Measurements from ENCODE around the gene SLC12A4. TPM values are rescaled to one million over a fixed set of nuclear protein-coding genes. Genes with fewer than 3 reads are reported as not detected.
A peak's percentile ranks its signal among the peaks of the same experiment; 100 is the strongest.

Gene SLC12A4
- total and polyA plus RNA-seq, 2 of the 13 experiments (the other 11 are each of a cell fraction or from before 2014, with no cell fraction given): 65.1 to 84.3 TPM

DNA sequence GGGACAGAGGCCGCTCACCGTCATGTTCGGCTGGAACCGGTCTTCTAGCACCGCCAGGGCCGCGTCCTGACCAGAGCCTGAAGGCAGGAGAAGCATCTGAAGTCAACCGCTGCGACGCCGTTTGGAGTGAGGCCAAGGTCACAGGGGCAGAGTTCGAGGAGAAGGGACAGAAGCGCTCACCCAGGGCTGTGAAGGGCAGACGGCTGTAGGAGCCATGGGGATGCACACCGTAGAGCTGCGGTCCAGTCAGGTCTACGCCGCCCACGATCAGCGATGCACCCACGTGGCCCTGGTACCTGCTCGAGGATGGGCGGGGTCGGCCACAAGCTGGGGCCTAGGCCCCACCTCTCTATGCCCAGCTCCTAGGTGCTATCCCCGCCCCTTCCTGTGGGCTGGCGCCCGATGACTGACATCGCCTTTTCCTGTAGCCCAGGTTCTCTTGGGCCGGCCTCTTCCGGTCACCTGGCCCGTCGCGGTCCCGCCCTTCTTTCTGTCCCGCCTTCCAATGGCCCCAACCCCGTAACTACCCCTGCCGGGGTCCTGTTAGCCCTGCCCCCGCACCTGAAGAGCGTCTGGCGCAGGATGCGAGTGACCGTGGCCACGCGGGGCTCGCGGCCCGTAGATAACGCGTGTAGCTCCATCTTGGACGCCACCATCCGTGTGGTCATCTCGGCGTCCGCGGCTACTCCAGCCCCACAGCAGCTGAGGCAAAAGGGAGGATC lies 32.9 kb downstream of the SLC12A4 start (continued):
- TF ChIP-seq, protein P1, sequence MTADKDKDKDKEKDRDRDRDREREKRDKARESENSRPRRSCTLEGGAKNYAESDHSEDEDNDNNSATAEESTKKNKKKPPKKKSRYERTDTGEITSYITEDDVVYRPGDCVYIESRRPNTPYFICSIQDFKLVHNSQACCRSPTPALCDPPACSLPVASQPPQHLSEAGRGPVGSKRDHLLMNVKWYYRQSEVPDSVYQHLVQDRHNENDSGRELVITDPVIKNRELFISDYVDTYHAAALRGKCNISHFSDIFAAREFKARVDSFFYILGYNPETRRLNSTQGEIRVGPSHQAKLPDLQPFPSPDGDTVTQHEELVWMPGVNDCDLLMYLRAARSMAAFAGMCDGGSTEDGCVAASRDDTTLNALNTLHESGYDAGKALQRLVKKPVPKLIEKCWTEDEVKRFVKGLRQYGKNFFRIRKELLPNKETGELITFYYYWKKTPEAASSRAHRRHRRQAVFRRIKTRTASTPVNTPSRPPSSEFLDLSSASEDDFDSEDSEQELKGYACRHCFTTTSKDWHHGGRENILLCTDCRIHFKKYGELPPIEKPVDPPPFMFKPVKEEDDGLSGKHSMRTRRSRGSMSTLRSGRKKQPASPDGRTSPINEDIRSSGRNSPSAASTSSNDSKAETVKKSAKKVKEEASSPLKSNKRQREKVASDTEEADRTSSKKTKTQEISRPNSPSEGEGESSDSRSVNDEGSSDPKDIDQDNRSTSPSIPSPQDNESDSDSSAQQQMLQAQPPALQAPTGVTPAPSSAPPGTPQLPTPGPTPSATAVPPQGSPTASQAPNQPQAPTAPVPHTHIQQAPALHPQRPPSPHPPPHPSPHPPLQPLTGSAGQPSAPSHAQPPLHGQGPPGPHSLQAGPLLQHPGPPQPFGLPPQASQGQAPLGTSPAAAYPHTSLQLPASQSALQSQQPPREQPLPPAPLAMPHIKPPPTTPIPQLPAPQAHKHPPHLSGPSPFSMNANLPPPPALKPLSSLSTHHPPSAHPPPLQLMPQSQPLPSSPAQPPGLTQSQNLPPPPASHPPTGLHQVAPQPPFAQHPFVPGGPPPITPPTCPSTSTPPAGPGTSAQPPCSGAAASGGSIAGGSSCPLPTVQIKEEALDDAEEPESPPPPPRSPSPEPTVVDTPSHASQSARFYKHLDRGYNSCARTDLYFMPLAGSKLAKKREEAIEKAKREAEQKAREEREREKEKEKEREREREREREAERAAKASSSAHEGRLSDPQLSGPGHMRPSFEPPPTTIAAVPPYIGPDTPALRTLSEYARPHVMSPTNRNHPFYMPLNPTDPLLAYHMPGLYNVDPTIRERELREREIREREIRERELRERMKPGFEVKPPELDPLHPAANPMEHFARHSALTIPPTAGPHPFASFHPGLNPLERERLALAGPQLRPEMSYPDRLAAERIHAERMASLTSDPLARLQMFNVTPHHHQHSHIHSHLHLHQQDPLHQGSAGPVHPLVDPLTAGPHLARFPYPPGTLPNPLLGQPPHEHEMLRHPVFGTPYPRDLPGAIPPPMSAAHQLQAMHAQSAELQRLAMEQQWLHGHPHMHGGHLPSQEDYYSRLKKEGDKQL (CRISPR knock-in tag; IDR thresholded peaks at IDR 0.05; ENCODE audit: low read depth): peak; percentile 16; the same call in 1 of the 2 replicates
- TF ChIP-seq, protein P2, sequence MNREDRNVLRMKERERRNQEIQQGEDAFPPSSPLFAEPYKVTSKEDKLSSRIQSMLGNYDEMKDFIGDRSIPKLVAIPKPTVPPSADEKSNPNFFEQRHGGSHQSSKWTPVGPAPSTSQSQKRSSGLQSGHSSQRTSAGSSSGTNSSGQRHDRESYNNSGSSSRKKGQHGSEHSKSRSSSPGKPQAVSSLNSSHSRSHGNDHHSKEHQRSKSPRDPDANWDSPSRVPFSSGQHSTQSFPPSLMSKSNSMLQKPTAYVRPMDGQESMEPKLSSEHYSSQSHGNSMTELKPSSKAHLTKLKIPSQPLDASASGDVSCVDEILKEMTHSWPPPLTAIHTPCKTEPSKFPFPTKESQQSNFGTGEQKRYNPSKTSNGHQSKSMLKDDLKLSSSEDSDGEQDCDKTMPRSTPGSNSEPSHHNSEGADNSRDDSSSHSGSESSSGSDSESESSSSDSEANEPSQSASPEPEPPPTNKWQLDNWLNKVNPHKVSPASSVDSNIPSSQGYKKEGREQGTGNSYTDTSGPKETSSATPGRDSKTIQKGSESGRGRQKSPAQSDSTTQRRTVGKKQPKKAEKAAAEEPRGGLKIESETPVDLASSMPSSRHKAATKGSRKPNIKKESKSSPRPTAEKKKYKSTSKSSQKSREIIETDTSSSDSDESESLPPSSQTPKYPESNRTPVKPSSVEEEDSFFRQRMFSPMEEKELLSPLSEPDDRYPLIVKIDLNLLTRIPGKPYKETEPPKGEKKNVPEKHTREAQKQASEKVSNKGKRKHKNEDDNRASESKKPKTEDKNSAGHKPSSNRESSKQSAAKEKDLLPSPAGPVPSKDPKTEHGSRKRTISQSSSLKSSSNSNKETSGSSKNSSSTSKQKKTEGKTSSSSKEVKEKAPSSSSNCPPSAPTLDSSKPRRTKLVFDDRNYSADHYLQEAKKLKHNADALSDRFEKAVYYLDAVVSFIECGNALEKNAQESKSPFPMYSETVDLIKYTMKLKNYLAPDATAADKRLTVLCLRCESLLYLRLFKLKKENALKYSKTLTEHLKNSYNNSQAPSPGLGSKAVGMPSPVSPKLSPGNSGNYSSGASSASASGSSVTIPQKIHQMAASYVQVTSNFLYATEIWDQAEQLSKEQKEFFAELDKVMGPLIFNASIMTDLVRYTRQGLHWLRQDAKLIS (CRISPR knock-in tag; IDR thresholded peaks at IDR 0.05): peak; percentile 76; the same call in 1 of the 2 replicates
- TF ChIP-seq ZSCAN29 (CRISPR knock-in tag; conservative IDR thresholded peaks at IDR 0.05) (peak; percentile 99), NR2F6 (IDR thresholded peaks at IDR 0.05) (no peak; the same call in 1 of the 2 replicates), NR2F6 (CRISPR knock-in tag; IDR thresholded peaks at IDR 0.05) (peak; percentile 3), ZNF430 (CRISPR knock-in tag; IDR thresholded peaks at IDR 0.05) (peak; percentile 88), PPARG (CRISPR knock-in tag; conservative IDR thresholded peaks at IDR 0.05) (no peak; the same call in 1 of the 2 replicates), ZNF550 (CRISPR knock-in tag; IDR thresholded peaks at IDR 0.05; ENCODE audit: borderline replicate concordance) (peak; percentile 95; the same call in 1 of the 2 replicates), FOXC1 (CRISPR knock-in tag; IDR thresholded peaks at IDR 0.05; ENCODE audit: borderline replicate concordance) (0 out of 2 replicates have a peak, but pooled peaks have one; percentile 57)
- TF ChIP-seq, protein P3, sequence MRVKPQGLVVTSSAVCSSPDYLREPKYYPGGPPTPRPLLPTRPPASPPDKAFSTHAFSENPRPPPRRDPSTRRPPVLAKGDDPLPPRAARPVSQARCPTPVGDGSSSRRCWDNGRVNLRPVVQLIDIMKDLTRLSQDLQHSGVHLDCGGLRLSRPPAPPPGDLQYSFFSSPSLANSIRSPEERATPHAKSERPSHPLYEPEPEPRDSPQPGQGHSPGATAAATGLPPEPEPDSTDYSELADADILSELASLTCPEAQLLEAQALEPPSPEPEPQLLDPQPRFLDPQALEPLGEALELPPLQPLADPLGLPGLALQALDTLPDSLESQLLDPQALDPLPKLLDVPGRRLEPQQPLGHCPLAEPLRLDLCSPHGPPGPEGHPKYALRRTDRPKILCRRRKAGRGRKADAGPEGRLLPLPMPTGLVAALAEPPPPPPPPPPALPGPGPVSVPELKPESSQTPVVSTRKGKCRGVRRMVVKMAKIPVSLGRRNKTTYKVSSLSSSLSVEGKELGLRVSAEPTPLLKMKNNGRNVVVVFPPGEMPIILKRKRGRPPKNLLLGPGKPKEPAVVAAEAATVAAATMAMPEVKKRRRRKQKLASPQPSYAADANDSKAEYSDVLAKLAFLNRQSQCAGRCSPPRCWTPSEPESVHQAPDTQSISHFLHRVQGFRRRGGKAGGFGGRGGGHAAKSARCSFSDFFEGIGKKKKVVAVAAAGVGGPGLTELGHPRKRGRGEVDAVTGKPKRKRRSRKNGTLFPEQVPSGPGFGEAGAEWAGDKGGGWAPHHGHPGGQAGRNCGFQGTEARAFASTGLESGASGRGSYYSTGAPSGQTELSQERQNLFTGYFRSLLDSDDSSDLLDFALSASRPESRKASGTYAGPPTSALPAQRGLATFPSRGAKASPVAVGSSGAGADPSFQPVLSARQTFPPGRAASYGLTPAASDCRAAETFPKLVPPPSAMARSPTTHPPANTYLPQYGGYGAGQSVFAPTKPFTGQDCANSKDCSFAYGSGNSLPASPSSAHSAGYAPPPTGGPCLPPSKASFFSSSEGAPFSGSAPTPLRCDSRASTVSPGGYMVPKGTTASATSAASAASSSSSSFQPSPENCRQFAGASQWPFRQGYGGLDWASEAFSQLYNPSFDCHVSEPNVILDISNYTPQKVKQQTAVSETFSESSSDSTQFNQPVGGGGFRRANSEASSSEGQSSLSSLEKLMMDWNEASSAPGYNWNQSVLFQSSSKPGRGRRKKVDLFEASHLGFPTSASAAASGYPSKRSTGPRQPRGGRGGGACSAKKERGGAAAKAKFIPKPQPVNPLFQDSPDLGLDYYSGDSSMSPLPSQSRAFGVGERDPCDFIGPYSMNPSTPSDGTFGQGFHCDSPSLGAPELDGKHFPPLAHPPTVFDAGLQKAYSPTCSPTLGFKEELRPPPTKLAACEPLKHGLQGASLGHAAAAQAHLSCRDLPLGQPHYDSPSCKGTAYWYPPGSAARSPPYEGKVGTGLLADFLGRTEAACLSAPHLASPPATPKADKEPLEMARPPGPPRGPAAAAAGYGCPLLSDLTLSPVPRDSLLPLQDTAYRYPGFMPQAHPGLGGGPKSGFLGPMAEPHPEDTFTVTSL (CRISPR knock-in tag; IDR thresholded peaks at IDR 0.05; ENCODE audit: borderline replicate concordance): no peak
